ENCODE results near the gene PHF2.

DNA sequence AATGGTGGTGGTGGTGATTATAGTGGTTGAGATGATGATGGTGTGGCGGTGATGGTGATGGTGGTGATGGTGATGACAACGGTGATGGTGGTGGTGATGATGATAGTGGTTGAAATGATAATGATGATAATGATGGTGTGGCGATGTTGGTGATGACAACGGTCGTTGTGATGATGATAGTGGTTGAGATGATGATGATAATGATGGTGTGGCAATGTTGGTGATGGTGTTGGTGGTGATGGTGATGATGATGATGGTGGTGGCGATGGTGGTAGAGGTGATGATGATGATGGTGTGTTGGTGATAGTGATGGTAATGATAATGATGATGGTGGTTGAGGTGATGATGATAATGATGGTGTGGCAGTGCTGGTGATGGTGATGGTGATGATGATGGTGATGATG is 48.0 kb downstream of the PHF2 start:
- no peak for TF ChIP-seq GATA2 (IDR thresholded peaks at IDR 0.05; ENCODE audit: low read depth, low read length)
- TF ChIP-seq GATA3 (IDR thresholded peaks at IDR 0.05; ENCODE audit: low read depth, low read length): no peak
